H9 (cell line): ENCODE results near the gene HIPK2. TPM values are rescaled to one million over a fixed set of nuclear protein-coding genes. Genes with fewer than 3 reads are reported as not detected.

Experiments used
- DNase-seq: peaks from one replicate; pipeline ENCODE4 v3.0.0-alpha.2; 2017
- H2AFZ ChIP-seq: one replicate; pipeline ENCODE4 v1.6.1; 2013; ENCODE audit warnings: mild to moderate bottlenecking, low read length, control low read depth, moderate library complexity
- H2AK5ac ChIP-seq: 2 replicates; pipeline ENCODE4 v1.6.1; 2013; ENCODE audit warnings: low read length, control low read depth, mixed read lengths; ENCODE audit not compliant: insufficient read length
- H2BK120ac ChIP-seq: one replicate; pipeline ENCODE4 v1.6.1; 2013; ENCODE audit warnings: low read depth, mild to moderate bottlenecking, low read length, control low read depth, inconsistent platforms; ENCODE audit not compliant: poor library complexity, severe bottlenecking
- H2BK12ac ChIP-seq: 2 replicates; pipeline ENCODE4 v1.6.1; 2013; ENCODE audit warnings: low read length, control low read depth, mixed read lengths, low read depth; ENCODE audit not compliant: insufficient read length
- H2BK15ac ChIP-seq: 2 replicates; pipeline ENCODE4 v1.6.1; 2013; ENCODE audit warnings: low read depth, low read length, control low read depth
- H2BK20ac ChIP-seq: one replicate; pipeline ENCODE4 v1.6.1; 2013; ENCODE audit warnings: low read depth, mild to moderate bottlenecking, low read length, control low read depth, inconsistent platforms; ENCODE audit not compliant: poor library complexity, severe bottlenecking
- H2BK5ac ChIP-seq: 2 replicates; pipeline ENCODE4 v1.6.1; 2013; ENCODE audit warnings: low read length, control low read depth, mixed read lengths; ENCODE audit not compliant: insufficient read length
- H3K14ac ChIP-seq: 2 replicates; pipeline ENCODE4 v1.6.1; 2013; ENCODE audit warnings: low read length, control low read depth; ENCODE audit not compliant: insufficient read depth
- H3K18ac ChIP-seq: 2 replicates; pipeline ENCODE4 v1.6.1; 2013; ENCODE audit warnings: low read depth, mild to moderate bottlenecking, mixed read lengths, low read length, control low read depth; ENCODE audit not compliant: insufficient read length
- H3K23ac ChIP-seq: 2 replicates; pipeline ENCODE4 v1.6.1; 2013; ENCODE audit warnings: low read length, control low read depth, mixed read lengths, low read depth; ENCODE audit not compliant: insufficient read length
- H3K23me2 ChIP-seq: 2 replicates; pipeline ENCODE4 v1.6.1; 2013; ENCODE audit warnings: low read depth, mild to moderate bottlenecking, mixed read lengths, low read length, control low read depth; ENCODE audit not compliant: insufficient read length, poor library complexity, severe bottlenecking
- H3K27ac ChIP-seq: 2 replicates; pipeline ENCODE4 v1.5.1; 2013; ENCODE audit warnings: low read length, control low read depth, mixed read lengths, low read depth; ENCODE audit not compliant: insufficient read length
- H3K27me3 ChIP-seq: 2 replicates; pipeline ENCODE4 v1.6.1; 2013; ENCODE audit warnings: low read length, control low read depth, inconsistent platforms; ENCODE audit not compliant: insufficient read depth
- H3K4ac ChIP-seq: 2 replicates; pipeline ENCODE4 v1.6.1; 2013; ENCODE audit warnings: low read depth, mild to moderate bottlenecking, control low read depth, inconsistent platforms, low read length, moderate library complexity
- H3K4me1 ChIP-seq: 2 replicates; pipeline ENCODE4 v1.6.1; 2013; ENCODE audit warnings: low read length, control low read depth, inconsistent platforms; ENCODE audit not compliant: insufficient read depth
- H3K4me2 ChIP-seq: 2 replicates; pipeline ENCODE4 v1.6.1; 2013; ENCODE audit warnings: low read length, control low read depth, mixed read lengths; ENCODE audit not compliant: insufficient read length, insufficient read depth
- H3K56ac ChIP-seq: 2 replicates; pipeline ENCODE4 v1.6.1; 2013; ENCODE audit warnings: low read depth, mild to moderate bottlenecking, mixed read lengths, low read length, control low read depth; ENCODE audit not compliant: insufficient read length
- H3K79me1 ChIP-seq: 2 replicates; pipeline ENCODE4 v1.6.1; 2013; ENCODE audit warnings: low read depth, mild to moderate bottlenecking, moderate library complexity, low read length, control low read depth, inconsistent platforms; ENCODE audit not compliant: insufficient read depth, poor library complexity, severe bottlenecking
- H3K79me2 ChIP-seq: 2 replicates; pipeline ENCODE4 v1.6.1; 2013; ENCODE audit warnings: low read length, control low read depth, inconsistent platforms; ENCODE audit not compliant: insufficient read depth
- H3K9ac ChIP-seq: 2 replicates; pipeline ENCODE4 v1.6.1; 2013; ENCODE audit warnings: low read length, control low read depth, mixed read lengths; ENCODE audit not compliant: insufficient read length; ENCODE audit errors: extremely low read depth
- H3K9me3 ChIP-seq: one replicate; pipeline ENCODE4 v1.6.1; 2013; ENCODE audit warnings: low read depth, low read length, inconsistent platforms; ENCODE audit not compliant: control insufficient read depth
- H3T11ph ChIP-seq: one replicate; pipeline ENCODE4 v1.6.1; 2013; ENCODE audit warnings: mild to moderate bottlenecking, low read length, control low read depth, inconsistent platforms
- H4K20me1 ChIP-seq: one replicate; pipeline ENCODE4 v1.6.1; 2013; ENCODE audit not compliant: control insufficient read depth, insufficient read length, insufficient read depth
- H4K5ac ChIP-seq: 2 replicates; pipeline ENCODE4 v1.6.1; 2013; ENCODE audit warnings: low read depth, mild to moderate bottlenecking, mixed read lengths, low read length, control low read depth; ENCODE audit not compliant: insufficient read length
- H4K8ac ChIP-seq: replicated peaks from 2 replicates; pipeline ENCODE4 v1.6.1; 2013; ENCODE audit warnings: low read length, control low read depth, mixed read lengths, low read depth; ENCODE audit not compliant: insufficient read length
- H4K91ac ChIP-seq: 2 replicates; pipeline ENCODE4 v1.6.1; 2013; ENCODE audit warnings: low read depth, mild to moderate bottlenecking, moderate library complexity, mixed read lengths, low read length, control low read depth; ENCODE audit not compliant: insufficient read length
- H3K27ac Mint-ChIP-seq, 3 experiments: 2 replicates in 2 of 3; 3 replicates in 1 of 3; pipeline ENCODE4 v1.8.0; 2020 to 2021; ENCODE audit warnings: mixed read lengths in 3 of 3, mild to moderate bottlenecking in 1 of 3, moderate library complexity in 1 of 3
- H3K27me3 Mint-ChIP-seq: 2 replicates; pipeline ENCODE4 v1.8.0; 2021; ENCODE audit warnings: low read depth, mild to moderate bottlenecking, moderate library complexity, mixed read lengths
- H3K36me3 Mint-ChIP-seq, 3 experiments: 2 replicates in 2 of 3; 3 replicates in 1 of 3; pipeline ENCODE4 v1.8.0; 2020 to 2021; ENCODE audit warnings: low read depth in 3 of 3, mixed read lengths in 3 of 3; ENCODE audit not compliant: insufficient read depth in 1 of 3
- H3K4me1 Mint-ChIP-seq, 2 experiments: 2 replicates each; pipeline ENCODE4 v1.8.0; 2020; ENCODE audit warnings: mixed read lengths in 2 of 2
- H3K4me3 Mint-ChIP-seq, 2 experiments: 2 replicates in 1 of 2; 3 replicates in 1 of 2; pipeline ENCODE4 v1.8.0; 2020 to 2021; ENCODE audit warnings: mild to moderate bottlenecking in 2 of 2, mixed read lengths in 2 of 2, moderate library complexity in 1 of 2
- H3K9me3 Mint-ChIP-seq, 2 experiments: 2 replicates in 1 of 2; 3 replicates in 1 of 2; pipeline ENCODE4 v1.8.0; 2020; ENCODE audit warnings: mild to moderate bottlenecking in 2 of 2, mixed read lengths in 2 of 2, moderate library complexity in 1 of 2
- CTCF ChIP-seq: fragments of 200-600 bp; sonication (generic); conservative IDR thresholded peaks from 3 replicates; pipeline ENCODE4 v1.8.0; 2021; ENCODE audit warnings: antibody characterized with exemption, mild to moderate bottlenecking
- WGBS: extraction: QIAGEN DNeasy Blood & Tissue Kit; methylation state at CpG from one replicate; pipeline ENCODE4 v1.1.7; 2013; ENCODE audit warnings: missing lambda C conversion rate, low lambda C conversion rate, mixed read lengths; ENCODE audit not compliant: insufficient read length; ENCODE audit errors: extremely low coverage; 5-methylcytosine and 5-hydroxymethylcytosine counted together
- total RNA-seq: library from RNA; stranded (reverse); gene quantifications from 2 replicates; pipeline ENCODE4 v1.2.1, GENCODE V29; 2021

Gene HIPK2
- total RNA-seq, 1 experiment from 2014 or later, result 21.9 TPM

DNA sequence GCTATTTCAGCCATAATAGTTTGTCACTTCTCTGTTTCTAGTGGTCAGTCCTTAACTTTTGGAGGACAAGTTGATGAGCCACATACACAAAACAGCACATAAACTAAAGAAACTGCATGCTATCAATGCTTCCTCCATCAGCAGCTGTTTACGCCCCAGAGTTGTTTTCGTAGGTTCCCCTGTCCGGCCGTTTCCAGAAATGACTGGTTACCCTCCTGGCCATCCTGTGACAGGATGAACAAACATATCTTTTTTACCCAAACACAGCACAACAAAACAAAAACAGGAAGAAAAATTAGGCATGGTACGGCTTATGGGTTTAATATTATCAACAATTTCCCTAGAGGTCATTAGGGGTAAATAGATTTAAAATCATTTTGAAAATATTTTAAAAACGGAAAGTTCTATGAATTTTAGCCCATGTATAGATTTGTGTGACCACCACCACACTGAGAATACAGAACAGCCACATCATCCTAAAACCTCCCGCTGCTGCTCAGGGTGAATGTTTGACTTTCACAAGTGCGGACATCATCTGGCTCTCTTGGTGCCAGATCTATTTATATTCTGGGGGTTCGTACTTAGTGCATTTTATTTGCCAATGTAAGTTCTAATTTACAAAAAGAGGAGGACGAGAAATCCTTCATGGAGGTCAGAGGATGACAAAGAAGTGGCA is 74.8 kb downstream of the HIPK2 start:
- H2BK120ac ChIP-seq, result no peak overlapping the region

More for the DNA sequence above, 74.8 kb downstream of the HIPK2 start:
- no peak for DNase-seq
- H3K79me2 ChIP-seq, result no peaks in the 10 kb centered on the region
- H2BK15ac ChIP-seq, result no peak overlapping the region
- H3K23ac ChIP-seq, result no peak overlapping the region
- TF ChIP-seq CTCF, result no peak
- Mint-ChIP-seq H3K4me3 (no peak overlapping the region), H3K27ac (peak overlapping the region in 2 of 3 experiments; percentile 12 to 28; a peak in 1 of 7 replicates), H3K27me3 (no peaks in the 10 kb centered on the region), H3K4me1 (peaks cover 27 to 35% of the 10 kb centered on the region in 2 experiments), H3K36me3 (no peaks in the 10 kb centered on the region), H3K9me3 (no peaks in the 10 kb centered on the region)
- H3K56ac ChIP-seq, result no peak overlapping the region
- no peak overlapping the region for H4K91ac ChIP-seq
- no peak overlapping the region for H2BK20ac ChIP-seq
- no peak overlapping the region for H3T11ph ChIP-seq
- no peak overlapping the region for H3K27ac ChIP-seq
- H2BK5ac ChIP-seq, result no peak overlapping the region
- no peaks in the 10 kb centered on the region for H3K9me3 ChIP-seq
- no peaks in the 10 kb centered on the region for H3K4me1 ChIP-seq
- no peak overlapping the region for H4K8ac ChIP-seq
- no peaks in the 10 kb centered on the region for H3K27me3 ChIP-seq
- no peak overlapping the region for H3K18ac ChIP-seq
- no CpG with 5 or more reads among the region's 10 CpGs for WGBS
- H3K9ac ChIP-seq, result no peak overlapping the region
- no peak overlapping the region for H3K4ac ChIP-seq
- no peak overlapping the region for H4K5ac ChIP-seq
- no peaks in the 10 kb centered on the region for H3K79me1 ChIP-seq
- H2BK12ac ChIP-seq, result no peak overlapping the region
- H4K20me1 ChIP-seq, result no peaks in the 10 kb centered on the region
- no peaks in the 10 kb centered on the region for H3K23me2 ChIP-seq
- no peak overlapping the region; the same call in 1 of the 2 replicates for H3K14ac ChIP-seq
- no peak overlapping the region for H3K4me2 ChIP-seq
- no peak overlapping the region for H2AFZ ChIP-seq
- H2AK5ac ChIP-seq, result no peak overlapping the region
